H1 (cell line): Measurements from ENCODE around the gene MYO7B. TPM values are rescaled to one million over a fixed set of nuclear protein-coding genes. Genes with fewer than 3 reads are reported as not detected.
A peak's percentile ranks its signal among the peaks of the same experiment; 100 is the strongest.

Experiments
- CTCF ChIA-PET: fragments of 300-600 bp; sonication (Branson Sonifier 250); formaldehyde crosslinking; loops from one replicate; lab custom pipeline; 2021; ENCODE audit not compliant: partially characterized antibody; lab: Charles Lee
- POLR2A ChIA-PET: fragments of 300-600 bp; sonication (Branson Sonifier 250); formaldehyde crosslinking; loops from one replicate; lab custom pipeline; 2021; ENCODE audit warnings: inconsistent platforms; ENCODE audit not compliant: partially characterized antibody; lab: Charles Lee
- DNase-seq, 2 experiments: peaks; one replicate each; pipeline versions ENCODE4 v3.0.0 to v3.0.0-alpha.2; 2010 to 2022; ENCODE audit warnings: low spot score in 2 of 2, low read depth in 1 of 2, mixed read lengths in 1 of 2
- FAIRE-seq: peaks from 2 replicates; lab custom pipeline; 2011; peaks lifted over from hg19 to GRCh38; lab: Jason Lieb, UNC
- H2AFZ ChIP-seq: 2 replicates; pipeline ENCODE4 v1.8.1; 2012; ENCODE audit warnings: low read length, inconsistent platforms
- H2AK5ac ChIP-seq: 2 replicates; pipeline ENCODE4 v1.6.1; 2013; ENCODE audit warnings: low read depth, low read length
- H2BK120ac ChIP-seq: replicated peaks from 2 replicates; pipeline ENCODE3; 2013; ENCODE audit warnings: low read depth, low read length, inconsistent platforms
- H2BK12ac ChIP-seq: 2 replicates; pipeline ENCODE4 v1.6.1; 2013; ENCODE audit warnings: low read depth, low read length
- H2BK15ac ChIP-seq: 2 replicates; pipeline ENCODE4 v1.6.1; 2013; ENCODE audit warnings: low read length
- H2BK20ac ChIP-seq: 2 replicates; pipeline ENCODE4 v1.6.1; 2013; ENCODE audit warnings: low read length
- H2BK5ac ChIP-seq: 2 replicates; pipeline ENCODE4 v1.6.1; 2013; ENCODE audit warnings: low read depth, low read length
- H3K14ac ChIP-seq: 2 replicates; pipeline ENCODE4 v1.6.1; 2013; ENCODE audit warnings: inconsistent platforms; ENCODE audit not compliant: insufficient read length
- H3K18ac ChIP-seq: 2 replicates; pipeline ENCODE4 v1.6.1; 2013; ENCODE audit warnings: low read length; ENCODE audit errors: extremely low read depth
- H3K23ac ChIP-seq: 2 replicates; pipeline ENCODE4 v1.6.1; 2013; ENCODE audit warnings: inconsistent platforms; ENCODE audit not compliant: insufficient read length
- H3K23me2 ChIP-seq: 2 replicates; pipeline ENCODE4 v1.6.1; 2013; ENCODE audit warnings: low read depth, low read length
- H3K27ac ChIP-seq: 2 replicates; pipeline ENCODE4 v1.6.1; 2011; ENCODE audit warnings: low read depth, low read length, inconsistent platforms
- H3K27me3 ChIP-seq, 4 experiments: replicated peaks in 1 of 4; 1 replicate in 1 of 4; 2 replicates in 3 of 4; pipeline versions ENCODE4 v1.6.1 to v1.8.1; 2011 to 2013; ENCODE audit warnings: low read length in 3 of 4, mild to moderate bottlenecking in 3 of 4, inconsistent platforms in 2 of 4, mixed read lengths in 2 of 4, moderate library complexity in 1 of 4; ENCODE audit not compliant: control insufficient read depth in 3 of 4, insufficient read depth in 3 of 4; ENCODE audit errors: extremely low read depth in 1 of 4
- H3K36me3 ChIP-seq, 4 experiments: 2 replicates each; pipeline versions ENCODE4 v1.6.1 to v1.8.1; 2011 to 2013; ENCODE audit warnings: mild to moderate bottlenecking in 4 of 4, low read length in 3 of 4, moderate library complexity in 2 of 4, control low read depth in 1 of 4, inconsistent platforms in 1 of 4; ENCODE audit not compliant: insufficient read depth in 4 of 4, control insufficient read depth in 2 of 4
- H3K4ac ChIP-seq: replicated peaks from 2 replicates; pipeline ENCODE3; 2013; ENCODE audit warnings: low read length, low read depth, mixed read lengths, inconsistent platforms; ENCODE audit not compliant: insufficient read length
- H3K4me1 ChIP-seq, 4 experiments: replicated peaks in 1 of 4; 1 replicate in 1 of 4; 2 replicates in 3 of 4; pipeline versions ENCODE4 v1.6.1 to v1.8.1; 2011 to 2013; ENCODE audit warnings: low read length in 3 of 4, inconsistent platforms in 2 of 4, mixed read lengths in 1 of 4; ENCODE audit not compliant: insufficient read depth in 4 of 4, control insufficient read depth in 3 of 4
- H3K4me2 ChIP-seq, 2 experiments: 2 replicates each; pipeline versions ENCODE4 v1.6.1 to v1.8.1; 2011 to 2013; ENCODE audit warnings: low read depth in 2 of 2, low read length in 2 of 2, control low read depth in 1 of 2, inconsistent platforms in 1 of 2, mild to moderate bottlenecking in 1 of 2; ENCODE audit not compliant: insufficient read depth in 1 of 2
- H3K4me3 ChIP-seq, 4 experiments: fragments of 200-600, 300-600 bp in 1 of 4; sonication (generic), shearing (Covaris generic), sonication (Bioruptor Twin) in 1 of 4; 2 replicates each; pipeline versions ENCODE4 v1.5.1 to v1.8.1; 2011 to 2016; ENCODE audit warnings: low read length in 4 of 4, low read depth in 3 of 4, control low read depth in 2 of 4, inconsistent platforms in 2 of 4, mild to moderate bottlenecking in 2 of 4, mixed read lengths in 1 of 4, moderate library complexity in 1 of 4; ENCODE audit not compliant: insufficient read depth in 2 of 4; ENCODE audit errors: extremely low read depth in 1 of 4
- H3K56ac ChIP-seq: replicated peaks from 2 replicates; pipeline ENCODE3; 2013; ENCODE audit warnings: low read depth, mild to moderate bottlenecking, mixed read lengths, low read length, inconsistent platforms; ENCODE audit not compliant: insufficient read length
- H3K79me1 ChIP-seq: 2 replicates; pipeline ENCODE4 v1.6.1; 2013; ENCODE audit warnings: low read depth, low read length, control low read depth
- H3K79me2 ChIP-seq, 2 experiments: 2 replicates each; pipeline versions ENCODE4 v1.6.1 to v1.8.1; 2012 to 2013; ENCODE audit warnings: low read length in 2 of 2, mild to moderate bottlenecking in 2 of 2, inconsistent platforms in 1 of 2; ENCODE audit not compliant: insufficient read depth in 2 of 2, control insufficient read depth in 1 of 2
- H3K9ac ChIP-seq, 4 experiments: replicated peaks in 1 of 4; 1 replicate in 1 of 4; 2 replicates in 3 of 4; pipeline versions ENCODE4 v1.6.1 to v1.8.1; 2011 to 2013; ENCODE audit warnings: low read depth in 3 of 4, low read length in 3 of 4, control low read depth in 2 of 4, mild to moderate bottlenecking in 2 of 4, moderate library complexity in 2 of 4, inconsistent platforms in 1 of 4; ENCODE audit errors: extremely low read depth in 1 of 4
- H3K9me3 ChIP-seq, 2 experiments: 2 replicates each; pipeline versions ENCODE4 v1.6.1 to v1.8.1; 2012 to 2013; ENCODE audit warnings: mild to moderate bottlenecking in 2 of 2, moderate library complexity in 2 of 2, control low read depth in 1 of 2, inconsistent platforms in 1 of 2, low read depth in 1 of 2, low read length in 1 of 2, mixed read lengths in 1 of 2; ENCODE audit not compliant: insufficient read depth in 2 of 2
- H4K20me1 ChIP-seq, 2 experiments: replicated peaks in 1 of 2; 2 replicates each; pipeline versions ENCODE3 to v1.8.1; 2011 to 2013; ENCODE audit warnings: inconsistent platforms in 2 of 2, low read length in 2 of 2, mild to moderate bottlenecking in 1 of 2; ENCODE audit not compliant: insufficient read depth in 2 of 2, control insufficient read depth in 1 of 2
- H4K5ac ChIP-seq: 2 replicates; pipeline ENCODE4 v1.6.1; 2013; ENCODE audit warnings: low read length, low read depth, mixed read lengths, inconsistent platforms; ENCODE audit not compliant: insufficient read length
- H4K8ac ChIP-seq: 2 replicates; pipeline ENCODE4 v1.8.0; 2013; ENCODE audit warnings: mild to moderate bottlenecking, moderate library complexity, low read length, inconsistent platforms; ENCODE audit not compliant: insufficient read depth; ENCODE audit errors: extremely low read depth
- H4K91ac ChIP-seq: replicated peaks from 2 replicates; pipeline ENCODE3; 2013; ENCODE audit warnings: low read length, mixed read lengths, inconsistent platforms; ENCODE audit not compliant: insufficient read length
- CBX8 ChIP-seq: fragments of 300-800, 300-1000 bp; sonication (generic); IDR thresholded peaks from 2 replicates; pipeline ENCODE4 v1.7.1; 2016; ENCODE audit warnings: low read depth, low read length, borderline replicate concordance
- CHD1 ChIP-seq: IDR thresholded peaks from 2 replicates; pipeline ENCODE4 v1.6.1; 2012; ENCODE audit warnings: low read depth, low read length, improper control_type of control experiment
- CHD2 ChIP-seq: IDR thresholded peaks from 2 replicates; pipeline ENCODE4 v1.6.1; 2012; ENCODE audit warnings: low read length, improper control_type of control experiment
- FOSL1 ChIP-seq: IDR thresholded peaks from 2 replicates; pipeline ENCODE4 v1.6.1; 2011; ENCODE audit warnings: mild to moderate bottlenecking, low read depth, low read length, moderate library complexity; ENCODE audit not compliant: insufficient read depth
- KDM1A ChIP-seq: fragments of 200-600, 300-600 bp; sonication (generic); IDR thresholded peaks from 2 replicates; pipeline ENCODE4 v1.7.1; 2016; ENCODE audit warnings: mild to moderate bottlenecking, low read length, borderline replicate concordance
- NANOG ChIP-seq: IDR thresholded peaks from 2 replicates; pipeline ENCODE4 v1.6.1; 2011; ENCODE audit warnings: low read length, low read depth, mild to moderate bottlenecking, inconsistent platforms; ENCODE audit not compliant: insufficient read depth, poor library complexity, severe bottlenecking
- POU5F1 ChIP-seq: IDR thresholded peaks from 2 replicates; pipeline ENCODE4 v1.6.1; 2011; ENCODE audit warnings: low read depth, mild to moderate bottlenecking, low read length, moderate library complexity
- RAD21 ChIP-seq, 2 experiments: IDR thresholded peaks in 1 of 2; conservative IDR thresholded peaks in 1 of 2; 2 replicates each; pipeline ENCODE4 v1.6.1; 2011; ENCODE audit warnings: low read depth in 2 of 2, low read length in 2 of 2, improper control_type of control experiment in 1 of 2, inconsistent platforms in 1 of 2, mild to moderate bottlenecking in 1 of 2, moderate library complexity in 1 of 2
- SIRT6 ChIP-seq: IDR thresholded peaks from one replicate; pipeline ENCODE4 v1.7.1; 2012; ENCODE audit warnings: low read length, inconsistent platforms
- TCF12 ChIP-seq: IDR thresholded peaks from 2 replicates; pipeline ENCODE4 v1.6.1; 2011; ENCODE audit warnings: low read depth, mild to moderate bottlenecking, low read length
- WGBS, 2 experiments: shearing (Covaris generic) in 1 of 2; methylation state at CpG; one replicate each; pipeline versions ENCODE4 v1.1.6 to v1.1.7; 2013 to 2015; ENCODE audit warnings: low lambda C conversion rate in 2 of 2, mixed read lengths in 2 of 2, inconsistent platforms in 1 of 2, low coverage in 1 of 2, missing lambda C conversion rate in 1 of 2; ENCODE audit not compliant: insufficient replicate concordance in 2 of 2, insufficient coverage in 1 of 2, insufficient read length in 1 of 2; ENCODE audit errors: extremely low coverage in 1 of 2, missing lambda C conversion rate in 1 of 2; 5-methylcytosine and 5-hydroxymethylcytosine counted together
- polyA plus RNA-seq, 7 experiments: library from polyadenylated mRNA; depleted of rRNA in 3 of 7; stranded (reverse) in 5 of 7; unstranded in 2 of 7; fragments of >200 nt in 5 of 7; fragments of 200-250 nt in 2 of 7; gene quantifications; 1 replicate in 5 of 7; 2 replicates in 1 of 7; 4 replicates in 1 of 7; pipeline versions ENCODE4 v1.2.1 to v1.2.3, GENCODE V29; 2011 to 2013; ENCODE audit warnings: missing spikeins in 2 of 7, mixed read lengths in 2 of 7
- total RNA-seq: library from RNA; stranded (reverse); fragmentation: NEBNext Ultra II Directional; extraction: Animal tissue kit (Norgen Biotek cat#: 25700); gene quantifications from 2 replicates; pipeline ENCODE4 v1.2.1, GENCODE V29; 2021
- TF ChIP-seq, protein P1 (sequence below): IDR thresholded peaks from 2 replicates; pipeline ENCODE4 v1.6.1; 2012; ENCODE audit warnings: low read length, inconsistent platforms

MYO7B gene
- total and polyA plus RNA-seq, 2 of the 8 experiments (the other 6 are each of a cell fraction or from before 2014, with no cell fraction given) = not detected

DNA sequence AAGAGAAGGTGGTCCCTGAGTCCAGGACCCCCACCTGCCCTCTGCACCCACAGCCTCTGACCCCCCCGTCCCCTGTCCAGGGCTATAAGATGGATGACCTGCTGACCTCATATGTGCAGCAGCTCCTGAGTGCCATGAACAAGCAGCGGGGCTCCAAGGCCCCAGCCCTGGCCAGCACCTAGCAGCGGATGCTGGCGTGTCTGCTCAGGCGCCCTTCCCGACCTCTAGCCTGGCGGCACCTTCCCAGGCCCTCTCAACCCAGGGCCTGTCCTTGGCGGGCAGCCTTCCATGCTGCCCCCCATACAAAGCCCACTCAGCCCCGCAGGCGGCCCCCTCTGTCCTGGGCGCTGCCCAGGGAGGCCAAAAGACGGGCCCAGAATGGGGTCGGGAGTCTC lies 101.8 kb downstream of the MYO7B start:
- Histone ChIP-seq H2AK5ac (0 out of 2 replicates have a peak overlapping the region, but pooled peaks have one; percentile 24), H3K23me2 (no peaks in the 10 kb centered on the region), H2AFZ (no peak overlapping the region), H3K9ac (no peak overlapping the region), H3K56ac (no peak overlapping the region), H4K5ac (no peak overlapping the region), H3K27me3 (no peaks in the 10 kb centered on the region), H3K4me1 (peaks cover 0 to 19% (median 7%) of the 10 kb centered on the region in 4 experiments; a peak in 6 of 7 replicates), H2BK15ac (no peak overlapping the region), H3K27ac (no peak overlapping the region), H3K4ac (peak overlapping the region; percentile 87), H4K20me1 (no peaks in the 10 kb centered on the region), H2BK12ac (peak overlapping the region; percentile 55; the same call in 1 of the 2 replicates), H4K8ac (no peak overlapping the region), H3K14ac (no peak overlapping the region), H2BK5ac (peak overlapping the region; percentile 47), H3K79me2 (no peaks in the 10 kb centered on the region), H3K79me1 (no peaks in the 10 kb centered on the region), H3K36me3 (no peaks in the 10 kb centered on the region), H2BK20ac (no peak overlapping the region), H3K4me2 (0 out of 4 replicates have a peak overlapping the region, but pooled peaks have one; percentile 14 to 39), H3K9me3 (no peaks in the 10 kb centered on the region), H3K4me3 (no peak overlapping the region), H3K23ac (no peak overlapping the region), H4K91ac (peak overlapping the region; percentile 55), H3K18ac (peak overlapping the region; percentile 78; the same call in 1 of the 2 replicates), H2BK120ac (peak overlapping the region; percentile 41)
- ChIA-PET CTCF (interaction anchor here (1.0 to 9.8 kb wide), 6 partner anchors 8 to 44 kb away, joined by 3 to 114 read pairs (median 26); partner anchors contain the start of gene GPR17), POLR2A (no interaction called here)
- DNase-seq (no peak), FAIRE-seq (no peak)
- 76% methylated on average over 10 of the region's 13 CpGs; no CpG with 5 or more reads in 1 of the 2 experiments for WGBS, 2 experiments
- TF ChIP-seq CHD2 (no peak), FOSL1 (no peak), NANOG (no peak), KDM1A (no peak), CHD1 (no peak), CBX8 (no peak), POU5F1 (no peak), SIRT6 (no peak), RAD21 (IDR thresholded peaks at IDR 0.05 in 1 of 2, conservative IDR thresholded peaks at IDR 0.05 in 1 of 2; ENCODE audit: low read depth in 2 of 2, low read length in 2 of 2) (no peak), TCF12 (no peak)
- TF ChIP-seq, protein P1, sequence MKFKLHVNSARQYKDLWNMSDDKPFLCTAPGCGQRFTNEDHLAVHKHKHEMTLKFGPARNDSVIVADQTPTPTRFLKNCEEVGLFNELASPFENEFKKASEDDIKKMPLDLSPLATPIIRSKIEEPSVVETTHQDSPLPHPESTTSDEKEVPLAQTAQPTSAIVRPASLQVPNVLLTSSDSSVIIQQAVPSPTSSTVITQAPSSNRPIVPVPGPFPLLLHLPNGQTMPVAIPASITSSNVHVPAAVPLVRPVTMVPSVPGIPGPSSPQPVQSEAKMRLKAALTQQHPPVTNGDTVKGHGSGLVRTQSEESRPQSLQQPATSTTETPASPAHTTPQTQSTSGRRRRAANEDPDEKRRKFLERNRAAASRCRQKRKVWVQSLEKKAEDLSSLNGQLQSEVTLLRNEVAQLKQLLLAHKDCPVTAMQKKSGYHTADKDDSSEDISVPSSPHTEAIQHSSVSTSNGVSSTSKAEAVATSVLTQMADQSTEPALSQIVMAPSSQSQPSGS = no peak
